Loucy (cell line): ENCODE measurements around the gene JTB.

Experiments
- EZH2phosphoT487 ChIP-seq: fragments of 200-600 bp; IDR thresholded peaks from 2 replicates; pipeline ENCODE4 v1.6.1; 2018; ENCODE audit warnings: antibody characterized with exemption, mild to moderate bottlenecking, moderate library complexity, borderline replicate concordance
- TF ChIP-seq, protein P1 (sequence below): fragments of 200-600 bp; sonication (generic); conservative IDR thresholded peaks from 2 replicates; pipeline ENCODE4 v1.5.1; 2014; ENCODE audit warnings: mild to moderate bottlenecking, antibody characterized with exemption, low read length

- no peak for TF ChIP-seq EZH2phosphoT487
- TF ChIP-seq, protein P1, sequence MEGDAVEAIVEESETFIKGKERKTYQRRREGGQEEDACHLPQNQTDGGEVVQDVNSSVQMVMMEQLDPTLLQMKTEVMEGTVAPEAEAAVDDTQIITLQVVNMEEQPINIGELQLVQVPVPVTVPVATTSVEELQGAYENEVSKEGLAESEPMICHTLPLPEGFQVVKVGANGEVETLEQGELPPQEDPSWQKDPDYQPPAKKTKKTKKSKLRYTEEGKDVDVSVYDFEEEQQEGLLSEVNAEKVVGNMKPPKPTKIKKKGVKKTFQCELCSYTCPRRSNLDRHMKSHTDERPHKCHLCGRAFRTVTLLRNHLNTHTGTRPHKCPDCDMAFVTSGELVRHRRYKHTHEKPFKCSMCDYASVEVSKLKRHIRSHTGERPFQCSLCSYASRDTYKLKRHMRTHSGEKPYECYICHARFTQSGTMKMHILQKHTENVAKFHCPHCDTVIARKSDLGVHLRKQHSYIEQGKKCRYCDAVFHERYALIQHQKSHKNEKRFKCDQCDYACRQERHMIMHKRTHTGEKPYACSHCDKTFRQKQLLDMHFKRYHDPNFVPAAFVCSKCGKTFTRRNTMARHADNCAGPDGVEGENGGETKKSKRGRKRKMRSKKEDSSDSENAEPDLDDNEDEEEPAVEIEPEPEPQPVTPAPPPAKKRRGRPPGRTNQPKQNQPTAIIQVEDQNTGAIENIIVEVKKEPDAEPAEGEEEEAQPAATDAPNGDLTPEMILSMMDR: no peak
Observed at GRCh38 chr1:153941826-153942725, 35.4 kb downstream of the JTB start.
